ENCODE data around the gene RGSL1. TPM values are rescaled to one million over a fixed set of nuclear protein-coding genes. Genes with fewer than 3 reads are reported as not detected.

RGSL1 gene
- total and polyA plus RNA-seq, 9 of the 15 experiments (the other 6 are each of a cell fraction or from before 2014, with no cell fraction given): 0.03 TPM; not detected in 8

- TF ChIP-seq GTF3C2 (IDR thresholded peaks at IDR 0.05; ENCODE audit: borderline replicate concordance, extremely low read depth, insufficient read length) (no peak), ZNF445 (CRISPR knock-in tag; IDR thresholded peaks at IDR 0.05; ENCODE audit: low read depth) (no peak), JUNB (CRISPR knock-in tag; conservative IDR thresholded peaks at IDR 0.05) (0 out of 2 replicates have a peak, but pooled peaks have one; percentile 35), FOXK2 (conservative IDR thresholded peaks at IDR 0.05 in 1 of 2, IDR thresholded peaks at IDR 0.05 in 1 of 2; ENCODE audit: low read depth in 2 of 2) (peak; percentile 83 to 87), ZNF175 (CRISPR knock-in tag; IDR thresholded peaks at IDR 0.05; ENCODE audit: low read depth) (no peak), MIER1 (IDR thresholded peaks at IDR 0.05; ENCODE audit: low read depth) (no peak), NR2C2 (CRISPR knock-in tag; IDR thresholded peaks at IDR 0.05) (no peak), NR2C2 (tag; IDR thresholded peaks at IDR 0.05) (peak; percentile 81), PHF20 (IDR thresholded peaks at IDR 0.05; ENCODE audit: partially characterized antibody) (peak; percentile 64), KDM1A (IDR thresholded peaks at IDR 0.05) (no peak), ZNF263 (CRISPR knock-in tag; IDR thresholded peaks at IDR 0.05; ENCODE audit: borderline replicate concordance) (no peak), ZNF75A (CRISPR knock-in tag; IDR thresholded peaks at IDR 0.05) (no peak), ZNF239 (CRISPR knock-in tag; IDR thresholded peaks at IDR 0.05) (no peak), MYC (IDR thresholded peaks at IDR 0.05; ENCODE audit: low read depth, low read length) (peak; percentile 43; the same call in 1 of the 2 replicates), MYC (CRISPR knock-in tag; IDR thresholded peaks at IDR 0.05; ENCODE audit: borderline replicate concordance, low read depth) (no peak), FUS (optimal IDR thresholded peaks at IDR 0.05; ENCODE audit: low read depth, low read length) (no peak), ADNP (tag; IDR thresholded peaks at IDR 0.05) (no peak), MYNN (IDR thresholded peaks at IDR 0.05) (no peak), MYNN (CRISPR knock-in tag; IDR thresholded peaks at IDR 0.05) (no peak), ZNF354B (CRISPR knock-in tag; IDR thresholded peaks at IDR 0.05) (0 out of 2 replicates have a peak, but pooled peaks have one; percentile 23), THRA (IDR thresholded peaks at IDR 0.05) (no peak), SRSF3 (IDR thresholded peaks at IDR 0.05; ENCODE audit: insufficient read depth, low read length) (no peak), SUPT5H (IDR thresholded peaks at IDR 0.05) (peak; percentile 88), NCOR1 (IDR thresholded peaks at IDR 0.05) (no peak)
- TF ChIP-seq, protein P1, sequence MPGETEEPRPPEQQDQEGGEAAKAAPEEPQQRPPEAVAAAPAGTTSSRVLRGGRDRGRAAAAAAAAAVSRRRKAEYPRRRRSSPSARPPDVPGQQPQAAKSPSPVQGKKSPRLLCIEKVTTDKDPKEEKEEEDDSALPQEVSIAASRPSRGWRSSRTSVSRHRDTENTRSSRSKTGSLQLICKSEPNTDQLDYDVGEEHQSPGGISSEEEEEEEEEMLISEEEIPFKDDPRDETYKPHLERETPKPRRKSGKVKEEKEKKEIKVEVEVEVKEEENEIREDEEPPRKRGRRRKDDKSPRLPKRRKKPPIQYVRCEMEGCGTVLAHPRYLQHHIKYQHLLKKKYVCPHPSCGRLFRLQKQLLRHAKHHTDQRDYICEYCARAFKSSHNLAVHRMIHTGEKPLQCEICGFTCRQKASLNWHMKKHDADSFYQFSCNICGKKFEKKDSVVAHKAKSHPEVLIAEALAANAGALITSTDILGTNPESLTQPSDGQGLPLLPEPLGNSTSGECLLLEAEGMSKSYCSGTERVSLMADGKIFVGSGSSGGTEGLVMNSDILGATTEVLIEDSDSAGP (CRISPR knock-in tag; IDR thresholded peaks at IDR 0.05): no peak
These were observed 138.8 kb downstream of the RGSL1 start, which contains the start of gene RNASEL (continued) for GRCh38 chr1:182588500-182589396.
